Activated naive CD4-positive, alpha-beta T cell treated with anti-CD3 and anti-CD28 coated beads, Interleukin-2, amount 10 ng/mL, durations not matched to agents 7 days and 5 days (primary cell): ENCODE data around the gene CTXN1.
A peak's percentile ranks its signal among the peaks of the same experiment; 100 is the strongest.
"Not testable (repeated sequence)": the region's sequence is repeated elsewhere in the genome, so short reads cannot be mapped to it uniquely, and the experiment has no call there.

ENCODE experiments used
- CTCF ChIA-PET: fragments of 350-600 bp; sonication (Branson Sonifier 250); formaldehyde crosslinking; loops from one replicate; lab custom pipeline; 2021; ENCODE audit warnings: antibody characterized with exemption; lab: Charles Lee
- DNase-seq: peaks from one replicate; pipeline ENCODE4 v3.0.0-alpha.2; 2020
- H3K27ac Mint-ChIP-seq: one replicate; pipeline ENCODE4 v1.8.0; 2021; ENCODE audit warnings: mild to moderate bottlenecking, moderate library complexity, mixed read lengths
- H3K27me3 Mint-ChIP-seq: one replicate; pipeline ENCODE4 v1.8.0; 2021; ENCODE audit warnings: mild to moderate bottlenecking, mixed read lengths
- H3K36me3 Mint-ChIP-seq: one replicate; pipeline ENCODE4 v1.8.0; 2021; ENCODE audit warnings: mixed read lengths
- H3K4me1 Mint-ChIP-seq: one replicate; pipeline ENCODE4 v1.8.0; 2021; ENCODE audit warnings: mixed read lengths
- H3K4me3 Mint-ChIP-seq: one replicate; pipeline ENCODE4 v1.8.0; 2021; ENCODE audit warnings: mild to moderate bottlenecking, moderate library complexity, mixed read lengths
- H3K9me3 Mint-ChIP-seq: one replicate; pipeline ENCODE4 v1.8.0; 2021; ENCODE audit warnings: mixed read lengths

The CTXN1 gene

DNA sequence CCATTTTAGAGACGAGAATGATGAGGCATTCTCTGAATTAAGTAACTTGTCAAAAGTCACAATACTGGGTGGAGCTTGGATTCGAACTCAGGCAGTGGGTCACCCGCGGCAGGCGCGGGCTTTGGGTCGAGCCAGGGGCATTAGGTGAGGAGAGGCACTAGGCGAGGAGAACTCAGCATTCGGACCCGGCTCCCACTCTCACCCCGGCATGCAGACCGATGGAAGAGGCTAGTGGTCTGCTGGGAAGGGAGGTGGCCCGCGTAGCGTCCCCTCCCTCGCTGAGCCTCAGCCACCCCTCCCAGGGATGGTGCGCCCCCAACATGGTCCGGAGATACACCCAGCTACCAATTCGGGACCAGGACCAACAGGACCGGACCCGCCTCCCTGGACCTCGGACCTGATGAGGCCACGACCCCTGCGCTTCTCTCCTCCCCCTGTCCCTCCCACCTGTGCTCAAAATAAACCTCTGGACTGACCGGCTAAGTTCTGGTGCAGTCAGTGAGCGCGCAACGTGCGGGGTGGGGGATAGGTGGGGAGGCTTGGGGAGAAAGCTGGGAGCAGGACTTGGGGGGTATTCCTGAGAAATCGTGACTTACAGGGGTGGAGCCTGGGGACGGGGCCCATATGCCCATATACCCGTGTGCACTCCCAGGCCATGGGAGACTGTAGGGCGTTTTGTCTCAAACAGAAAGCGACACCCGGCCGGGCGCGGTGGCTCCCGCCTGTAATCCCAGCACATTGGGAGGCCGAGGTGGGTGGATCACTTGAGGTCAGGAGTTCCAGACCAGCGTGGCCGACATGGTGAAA is 7.1 kb downstream of the CTXN1 start:
- CTCF ChIA-PET: interaction anchor here (1.0 to 2.7 kb wide), 5 partner anchors 15 to 67 kb away, joined by 3 to 14 read pairs (median 9); partner anchors contain the start of gene MAP2K7
- peaks cover 41% of the 10 kb centered on the region for H3K4me1 Mint-ChIP-seq
- no peak overlapping the region for H3K27ac Mint-ChIP-seq
- peaks cover 66% of the 10 kb centered on the region for H3K27me3 Mint-ChIP-seq
- no peak for DNase-seq
- H3K4me3 Mint-ChIP-seq: peak overlapping the region; percentile 83
- H3K9me3 Mint-ChIP-seq: no peaks in the 10 kb centered on the region
- peaks cover 7% of the 10 kb centered on the region for H3K36me3 Mint-ChIP-seq

DNA sequence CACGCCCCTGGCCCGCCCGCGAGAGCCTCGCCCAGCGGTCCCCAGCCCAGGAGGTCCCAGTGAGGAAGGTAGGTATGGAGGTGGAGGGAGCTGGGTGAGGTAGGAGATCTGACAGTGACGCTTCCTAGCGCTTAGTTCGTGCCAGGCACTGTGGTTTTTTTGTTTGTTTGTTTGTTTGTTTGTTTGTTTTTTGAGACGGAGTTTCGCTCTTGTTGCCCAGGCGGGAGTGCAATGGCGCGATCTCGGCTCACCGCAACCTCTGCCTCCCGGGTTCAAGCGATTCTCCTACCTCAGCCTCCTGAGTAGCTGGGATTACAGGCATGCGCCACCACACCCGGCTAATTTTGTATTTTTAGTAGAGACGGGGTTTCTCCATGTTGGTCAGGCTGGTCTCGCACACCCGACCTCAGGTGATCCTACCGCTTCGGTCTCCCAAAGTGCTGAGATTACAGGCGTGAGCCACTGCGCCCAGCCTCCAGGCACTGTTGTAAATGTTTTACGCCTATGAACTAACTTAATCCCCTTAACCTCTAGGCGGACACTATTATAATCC is 7.8 kb downstream of the CTXN1 start:
- not testable (repeated sequence) for H3K36me3 Mint-ChIP-seq, H3K9me3 Mint-ChIP-seq, H3K27ac Mint-ChIP-seq, DNase-seq
- CTCF ChIA-PET: interaction anchor here (0.7 to 1.4 kb wide), 7 partner anchors 9 to 66 kb away, joined by 3 to 11 read pairs (median 3); no protein-coding TSS in a partner anchor
- Mint-ChIP-seq H3K27me3 (peaks cover 66% of the 10 kb centered on the region), H3K4me3 (peak overlapping the region; percentile 23), H3K4me1 (peaks cover 41% of the 10 kb centered on the region)

DNA sequence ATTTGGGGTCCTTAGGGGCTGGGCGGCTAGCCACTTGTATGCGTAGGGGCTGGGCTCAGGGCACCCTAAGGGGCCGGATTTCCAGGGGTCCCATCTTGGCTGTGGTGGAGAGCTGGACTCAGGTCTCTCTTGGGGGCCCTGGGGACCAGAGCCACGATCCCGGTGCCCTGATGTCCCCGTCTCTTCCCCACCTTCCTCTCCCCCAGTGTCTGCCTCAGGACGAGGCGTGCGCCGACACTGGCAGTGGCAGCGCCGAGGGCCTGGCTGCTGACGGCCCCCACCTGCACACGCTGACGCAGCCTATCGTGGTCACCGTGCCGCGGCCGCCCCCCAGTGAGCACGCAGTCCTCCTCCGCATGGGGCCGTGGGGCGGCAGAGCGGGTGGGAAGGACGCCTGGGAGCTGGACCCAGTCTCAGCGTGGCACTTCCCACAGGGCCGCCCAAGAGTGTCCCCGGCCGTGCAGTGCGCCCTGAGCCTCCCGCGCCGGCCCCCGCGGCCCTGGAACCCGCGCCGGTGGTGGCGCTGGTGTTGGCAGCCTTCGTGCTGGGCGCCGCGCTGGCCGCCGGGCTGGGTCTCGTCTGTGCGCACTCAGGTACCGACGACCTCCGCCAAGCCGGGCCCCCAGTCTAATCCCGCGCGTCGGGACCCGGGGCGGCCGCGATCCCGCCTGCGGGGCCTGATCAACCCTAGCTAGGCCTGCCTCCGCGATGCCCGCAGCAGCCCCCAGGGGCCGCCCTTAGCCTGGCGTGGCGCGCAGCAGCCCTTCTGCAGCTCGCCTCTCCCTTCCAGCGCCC is 8.5 kb downstream of the CTXN1 start:
- Mint-ChIP-seq H3K27me3 (peaks cover 66% of the 10 kb centered on the region), H3K4me3 (peak overlapping the region; percentile 70), H3K9me3 (no peaks in the 10 kb centered on the region), H3K27ac (no peak overlapping the region), H3K4me1 (peaks cover 41% of the 10 kb centered on the region), H3K36me3 (peaks cover 13% of the 10 kb centered on the region)
- peak; percentile 69 for DNase-seq
- CTCF ChIA-PET: interaction anchor here (0.7 to 1.4 kb wide), 7 partner anchors 9 to 65 kb away, joined by 3 to 11 read pairs (median 3); no protein-coding TSS in a partner anchor

DNA sequence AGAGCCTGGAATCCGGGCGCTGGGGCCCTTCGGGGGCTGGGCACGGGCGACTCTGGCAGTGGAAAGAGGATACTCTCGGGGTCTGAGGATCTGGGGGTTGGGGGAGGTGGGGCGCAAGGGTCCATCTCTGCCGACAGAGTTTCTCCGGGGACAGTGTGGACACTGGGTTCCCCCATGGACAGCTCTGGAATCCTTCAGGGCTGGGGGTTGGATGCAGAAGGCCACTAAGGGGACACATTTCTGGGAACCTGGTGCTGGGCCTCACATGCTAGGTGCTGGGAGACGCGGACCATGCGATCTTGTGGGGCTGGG is 9.0 kb downstream of the CTXN1 start:
- Mint-ChIP-seq H3K4me1 (peaks cover 37% of the 10 kb centered on the region), H3K27me3 (peaks cover 66% of the 10 kb centered on the region)
- CTCF ChIA-PET: no interaction called here

GRCh38 chr19:7916103-7916954 is 9.6 kb downstream of the CTXN1 start:
- DNase-seq: peak; percentile 77
- no peaks in the 10 kb centered on the region for H3K9me3 Mint-ChIP-seq
- CTCF ChIA-PET: no interaction called here
- H3K27ac Mint-ChIP-seq: no peak overlapping the region
- H3K4me1 Mint-ChIP-seq: peaks cover 32% of the 10 kb centered on the region
- H3K4me3 Mint-ChIP-seq: peak overlapping the region; percentile 70
- H3K27me3 Mint-ChIP-seq: peaks cover 66% of the 10 kb centered on the region
- H3K36me3 Mint-ChIP-seq: peaks cover 16% of the 10 kb centered on the region

More for the DNA sequence above, 9.0 kb downstream of the CTXN1 start:
- Mint-ChIP-seq H3K27ac (no peak overlapping the region), H3K4me3 (peak overlapping the region; percentile 70), H3K36me3 (peaks cover 14% of the 10 kb centered on the region), H3K9me3 (no peaks in the 10 kb centered on the region)
- no peak for DNase-seq

GRCh38 chr19:7915250-7916102 is 10.5 kb downstream of the CTXN1 start:
- peak overlapping the region; percentile 64 for H3K4me3 Mint-ChIP-seq
- H3K36me3 Mint-ChIP-seq: peaks cover 22% of the 10 kb centered on the region
- H3K27ac Mint-ChIP-seq: peak overlapping the region; percentile 19
- CTCF ChIA-PET: no interaction called here
- H3K9me3 Mint-ChIP-seq: no peaks in the 10 kb centered on the region
- peaks cover 27% of the 10 kb centered on the region for H3K4me1 Mint-ChIP-seq
- no peak for DNase-seq
- H3K27me3 Mint-ChIP-seq: peaks cover 66% of the 10 kb centered on the region

DNA sequence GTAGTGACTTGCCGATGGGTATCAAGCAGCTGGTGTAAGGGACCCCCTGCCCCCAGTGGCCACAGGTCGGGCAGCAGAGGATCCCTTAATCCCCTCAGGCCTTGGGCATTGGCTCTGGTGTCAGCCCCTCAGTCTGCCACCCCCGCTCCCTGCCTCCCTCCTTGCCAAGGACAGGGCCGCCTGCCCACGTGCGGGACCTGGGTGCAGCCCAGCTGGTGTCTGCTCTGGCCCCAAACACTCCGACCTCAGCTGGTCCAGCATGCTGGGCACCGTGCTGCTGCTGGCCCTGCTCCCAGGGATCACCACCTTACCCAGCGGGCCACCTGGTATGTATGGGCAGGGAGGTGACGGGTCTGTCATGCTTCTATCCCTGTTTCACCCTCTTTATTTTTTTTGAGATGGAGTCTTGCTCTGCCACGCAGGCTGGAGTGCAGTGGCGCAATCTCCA is 11.3 kb downstream of the CTXN1 start, which contains the start of gene TGFBR3L:
Gene TGFBR3L, plus strand, starts transcription at position 233 of the 448 bp plus-strand sequence.
- peaks cover 21% of the 10 kb centered on the region for H3K4me1 Mint-ChIP-seq
- CTCF ChIA-PET: no interaction called here
- peaks cover 59% of the 10 kb centered on the region for H3K27me3 Mint-ChIP-seq
- DNase-seq: no peak
- peak within 1 kb of the TSS; percentile 19 for H3K27ac Mint-ChIP-seq
- H3K36me3 Mint-ChIP-seq: peaks cover 18% of the 10 kb centered on the region
- peak within 1 kb of the TSS; percentile 64 for H3K4me3 Mint-ChIP-seq
- H3K9me3 Mint-ChIP-seq: no peaks in the 10 kb centered on the region

GRCh38 chr19:7914099-7914498 is 11.8 kb downstream of the CTXN1 start:
- no peaks in the 10 kb centered on the region for H3K9me3 Mint-ChIP-seq
- H3K4me3 Mint-ChIP-seq: no peak overlapping the region
- H3K36me3 Mint-ChIP-seq: peaks cover 17% of the 10 kb centered on the region
- no peak overlapping the region for H3K27ac Mint-ChIP-seq
- H3K4me1 Mint-ChIP-seq: peaks cover 19% of the 10 kb centered on the region
- CTCF ChIA-PET: no interaction called here
- no peak for DNase-seq
- peaks cover 54% of the 10 kb centered on the region for H3K27me3 Mint-ChIP-seq

DNA sequence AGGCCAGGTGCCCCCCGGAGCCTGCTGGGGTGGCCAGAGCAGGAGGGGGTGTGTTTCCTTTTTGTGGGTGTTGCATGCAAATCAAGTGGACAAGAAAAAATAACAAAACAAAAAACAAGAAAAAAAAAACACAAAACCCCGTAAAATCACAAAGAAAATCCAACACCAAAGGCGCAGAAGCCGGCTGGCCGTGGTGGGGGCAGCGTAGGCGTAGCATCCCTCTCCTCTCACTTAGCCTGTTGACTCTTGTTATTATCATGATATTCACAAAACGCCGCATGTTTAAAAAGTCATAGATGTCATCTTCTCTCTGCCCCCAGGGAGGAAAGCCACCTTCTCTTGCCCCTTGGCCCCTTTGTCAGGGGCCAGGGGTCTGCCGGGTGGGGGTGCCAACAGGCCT is 12.3 kb downstream of the CTXN1 start:
- CTCF ChIA-PET: no interaction called here
- Mint-ChIP-seq H3K36me3 (peaks cover 17% of the 10 kb centered on the region), H3K9me3 (no peaks in the 10 kb centered on the region), H3K27me3 (peaks cover 49% of the 10 kb centered on the region), H3K27ac (no peak overlapping the region), H3K4me1 (peaks cover 19% of the 10 kb centered on the region), H3K4me3 (no peak overlapping the region)
- no peak for DNase-seq

GRCh38 chr19:7912697-7913564 is 13.0 kb downstream of the CTXN1 start:
- CTCF ChIA-PET: no interaction called here
- peak overlapping the region; percentile 46 for H3K27ac Mint-ChIP-seq
- H3K9me3 Mint-ChIP-seq: no peaks in the 10 kb centered on the region
- H3K36me3 Mint-ChIP-seq: peaks cover 17% of the 10 kb centered on the region
- DNase-seq: no peak
- peaks cover 15% of the 10 kb centered on the region for H3K4me1 Mint-ChIP-seq
- H3K27me3 Mint-ChIP-seq: peaks cover 42% of the 10 kb centered on the region
- no peak overlapping the region for H3K4me3 Mint-ChIP-seq

DNA sequence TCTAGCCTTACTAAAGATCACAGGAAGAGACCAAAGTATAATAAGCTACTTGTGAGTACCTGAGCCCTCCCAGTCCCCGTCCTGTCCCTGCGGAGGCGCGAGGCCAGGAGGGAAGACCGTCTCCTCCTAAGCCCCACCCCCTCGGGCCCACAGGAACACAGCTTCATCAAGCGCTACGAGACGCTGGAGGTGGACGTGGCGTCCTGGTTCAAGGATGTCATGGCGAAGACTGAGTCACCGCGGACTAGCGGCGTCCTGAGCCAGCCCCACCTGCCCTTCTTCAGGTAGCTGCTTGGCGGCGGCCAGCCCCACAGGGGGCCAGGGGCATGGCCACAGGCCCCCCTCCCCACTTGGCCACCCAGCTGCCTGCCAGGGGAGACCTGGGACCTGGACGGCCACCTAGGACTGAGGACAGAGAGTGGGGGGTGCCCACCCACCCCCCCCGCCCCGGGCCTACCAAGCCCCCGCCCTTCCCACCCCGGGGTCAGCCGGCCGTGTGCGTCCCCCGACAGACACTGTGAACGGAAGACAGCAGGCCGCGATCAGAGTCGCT is 13.7 kb downstream of the CTXN1 start:
- CTCF ChIA-PET: no interaction called here
- Mint-ChIP-seq H3K4me3 (no peak overlapping the region), H3K36me3 (peaks cover 17% of the 10 kb centered on the region), H3K27ac (no peak overlapping the region), H3K4me1 (peaks cover 14% of the 10 kb centered on the region), H3K27me3 (peaks cover 35% of the 10 kb centered on the region), H3K9me3 (no peaks in the 10 kb centered on the region)
- no peak for DNase-seq
